Measurements from ENCODE around the gene H2BW1.

The H2BW1 gene

GRCh38 chrX:104045642-104046041, 32.1 kb upstream of the H2BW1 start:
- no peak overlapping the region for H3K9ac ChIP-seq (ENCODE audit: low read length)
- TF ChIP-seq EZH2phosphoT487 (IDR thresholded peaks at IDR 0.05; ENCODE audit: low read length) (no peak), CTCF (IDR thresholded peaks at IDR 0.05; ENCODE audit: low read length) (no peak), EZH2 (optimal IDR thresholded peaks at IDR 0.05; ENCODE audit: low read depth, low read length) (no peak)
- H3K79me2 ChIP-seq (ENCODE audit: low read length): no peaks in the 10 kb centered on the region
- no peaks in the 10 kb centered on the region for H3K9me2 ChIP-seq (replicated peaks; ENCODE audit: insufficient read depth, low read length)
- H3K27me3 ChIP-seq (replicated peaks; ENCODE audit: insufficient read depth, low read length): no peaks in the 10 kb centered on the region
- H4K20me1 ChIP-seq (ENCODE audit: insufficient read depth, low read length): no peaks in the 10 kb centered on the region
- H3K36me3 ChIP-seq (replicated peaks; ENCODE audit: insufficient read depth, low read length): no peaks in the 10 kb centered on the region
- no peak overlapping the region for H3K4me2 ChIP-seq (ENCODE audit: low read depth, low read length)
- DNase-seq: no peak
- H3K4me1 ChIP-seq (ENCODE audit: low read length): no peaks in the 10 kb centered on the region
- no peak overlapping the region for H3K4me3 ChIP-seq (ENCODE audit: low read length)
- H3K9me3 ChIP-seq (replicated peaks; ENCODE audit: insufficient read depth, low read length): no peaks in the 10 kb centered on the region
- H3F3A ChIP-seq (ENCODE audit: insufficient read depth, low read length): no peaks in the 10 kb centered on the region
- H2AFZ ChIP-seq (ENCODE audit: low read length): no peak overlapping the region
- no peak overlapping the region for H3K27ac ChIP-seq (ENCODE audit: low read length)

GRCh38 chrX:104041003-104041402, 27.5 kb upstream of the H2BW1 start:
- Histone ChIP-seq H3K9ac (ENCODE audit: low read length) (no peak overlapping the region), H3K9me2 (replicated peaks; ENCODE audit: insufficient read depth, low read length) (no peaks in the 10 kb centered on the region), H3K9me3 (replicated peaks; ENCODE audit: insufficient read depth, low read length) (no peaks in the 10 kb centered on the region), H3K4me3 (ENCODE audit: low read length) (no peak overlapping the region), H3K79me2 (ENCODE audit: low read length) (no peaks in the 10 kb centered on the region), H3F3A (ENCODE audit: insufficient read depth, low read length) (no peaks in the 10 kb centered on the region), H3K27ac (ENCODE audit: low read length) (no peak overlapping the region), H3K4me1 (ENCODE audit: low read length) (no peaks in the 10 kb centered on the region), H3K36me3 (replicated peaks; ENCODE audit: insufficient read depth, low read length) (no peaks in the 10 kb centered on the region), H3K4me2 (ENCODE audit: low read depth, low read length) (no peak overlapping the region), H3K27me3 (replicated peaks; ENCODE audit: insufficient read depth, low read length) (no peaks in the 10 kb centered on the region), H2AFZ (ENCODE audit: low read length) (no peak overlapping the region), H4K20me1 (ENCODE audit: insufficient read depth, low read length) (no peaks in the 10 kb centered on the region)
- no peak for DNase-seq
- TF ChIP-seq EZH2 (optimal IDR thresholded peaks at IDR 0.05; ENCODE audit: low read depth, low read length): no peak
- no peak for TF ChIP-seq CTCF (IDR thresholded peaks at IDR 0.05; ENCODE audit: low read length)
- no peak for TF ChIP-seq EZH2phosphoT487 (IDR thresholded peaks at IDR 0.05; ENCODE audit: low read length)

- Histone ChIP-seq H3K27ac (ENCODE audit: low read length) (no peak within 1 kb of the TSS), H3F3A (ENCODE audit: insufficient read depth, low read length) (no peaks in the 10 kb centered on the region)
- TF ChIP-seq CTCF (IDR thresholded peaks at IDR 0.05; ENCODE audit: low read length) (no peak), EZH2phosphoT487 (IDR thresholded peaks at IDR 0.05; ENCODE audit: low read length) (no peak), EZH2 (optimal IDR thresholded peaks at IDR 0.05; ENCODE audit: low read depth, low read length) (no peak)
Observed at GRCh38 chrX:104039689-104040505, 26.4 kb upstream of the H2BW1 start, which contains the start of gene H2BW2. TSS of gene H2BW2 (plus strand) at chrX:104039956. CDS start at chrX:104039995, 39 bp downstream.

More at GRCh38 chrX:104039689-104040505, 26.4 kb upstream of the H2BW1 start, which contains the start of gene H2BW2:
- H3K9me2 ChIP-seq (replicated peaks; ENCODE audit: insufficient read depth, low read length): no peaks in the 10 kb centered on the region
- no peak within 1 kb of the TSS for H2AFZ ChIP-seq (ENCODE audit: low read length)
- no peaks in the 10 kb centered on the region for H3K36me3 ChIP-seq (replicated peaks; ENCODE audit: insufficient read depth, low read length)
- H3K27me3 ChIP-seq (replicated peaks; ENCODE audit: insufficient read depth, low read length): no peaks in the 10 kb centered on the region
- no peak within 1 kb of the TSS for H3K4me3 ChIP-seq (ENCODE audit: low read length)
- H3K9me3 ChIP-seq (replicated peaks; ENCODE audit: insufficient read depth, low read length): no peaks in the 10 kb centered on the region
- H3K9ac ChIP-seq (ENCODE audit: low read length): no peak within 1 kb of the TSS
- no peaks in the 10 kb centered on the region for H4K20me1 ChIP-seq (ENCODE audit: insufficient read depth, low read length)
- H3K4me2 ChIP-seq (ENCODE audit: low read depth, low read length): no peak within 1 kb of the TSS
- H3K79me2 ChIP-seq (ENCODE audit: low read length): no peaks in the 10 kb centered on the region
- no peaks in the 10 kb centered on the region for H3K4me1 ChIP-seq (ENCODE audit: low read length)
- no peak for DNase-seq
